ENCODE measurements around the gene TAB3.
"Not testable (repeated sequence)": the region's sequence is repeated elsewhere in the genome, so short reads cannot be mapped to it uniquely, and the experiment has no call there.

The TAB3 gene

DNA sequence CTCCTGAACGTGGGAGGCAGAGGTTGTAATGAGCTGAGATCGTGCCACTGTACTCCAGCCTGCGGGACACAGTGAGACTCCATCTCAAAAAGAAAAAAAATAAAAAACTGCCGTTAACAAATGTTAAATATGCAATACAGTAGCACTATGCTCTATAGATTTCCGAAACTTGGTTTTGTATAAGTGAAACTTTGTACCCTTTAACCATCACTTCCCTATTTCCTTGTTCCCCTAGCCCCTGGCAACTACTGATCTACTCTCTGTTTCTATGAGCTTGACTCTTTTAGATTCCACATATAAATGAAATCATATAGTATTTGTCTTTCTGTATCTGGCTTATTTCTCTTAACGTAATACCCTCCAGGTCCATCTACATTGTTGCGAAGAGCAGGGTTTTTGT is 74.1 kb downstream of the TAB3 start:
- no peak for DNase-seq

DNA sequence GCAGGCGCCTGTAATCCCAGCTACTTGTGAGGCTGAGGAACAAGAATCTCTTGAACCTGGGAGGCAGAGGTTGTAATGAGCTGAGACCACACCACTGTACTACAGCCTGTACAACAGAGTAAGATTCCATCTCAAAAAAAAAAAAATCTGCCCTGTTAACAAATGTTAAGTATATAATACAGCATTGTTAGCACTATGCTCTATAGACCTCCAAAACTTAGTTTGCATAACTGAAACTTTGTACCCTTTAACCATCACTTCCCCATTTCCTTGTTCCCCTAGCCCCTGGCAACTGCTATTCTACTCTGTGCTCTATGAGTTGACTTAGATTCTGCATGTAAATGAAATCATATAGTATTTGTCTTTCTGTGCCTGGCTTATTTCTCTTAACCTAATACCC is 76.7 kb downstream of the TAB3 start:
- no peak for DNase-seq

GRCh38 chrX:30806187-30806728 is 82.8 kb downstream of the TAB3 start:
- DNase-seq: no peak

DNA sequence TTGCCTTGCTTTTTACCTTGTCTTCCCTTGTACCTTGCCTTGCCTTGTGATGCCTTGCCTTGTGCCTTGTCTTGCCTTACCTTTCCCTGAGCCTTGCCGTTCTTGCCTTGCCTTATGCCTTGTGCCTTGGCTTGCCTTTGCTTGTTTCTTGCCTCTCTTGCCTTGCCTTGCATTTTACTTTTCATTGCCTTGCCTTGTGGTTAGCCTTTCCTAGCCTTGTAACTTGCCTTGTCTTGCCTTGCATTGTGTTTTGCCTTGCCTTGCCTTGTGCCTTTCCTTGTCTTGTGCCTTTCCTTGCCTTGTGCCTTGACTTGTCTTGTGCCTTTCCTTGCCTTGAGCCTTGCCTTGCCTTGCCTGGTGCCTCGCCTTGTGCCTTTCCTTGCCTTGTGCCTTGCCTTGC is 84.6 kb downstream of the TAB3 start:
- DNase-seq: no peak

DNA sequence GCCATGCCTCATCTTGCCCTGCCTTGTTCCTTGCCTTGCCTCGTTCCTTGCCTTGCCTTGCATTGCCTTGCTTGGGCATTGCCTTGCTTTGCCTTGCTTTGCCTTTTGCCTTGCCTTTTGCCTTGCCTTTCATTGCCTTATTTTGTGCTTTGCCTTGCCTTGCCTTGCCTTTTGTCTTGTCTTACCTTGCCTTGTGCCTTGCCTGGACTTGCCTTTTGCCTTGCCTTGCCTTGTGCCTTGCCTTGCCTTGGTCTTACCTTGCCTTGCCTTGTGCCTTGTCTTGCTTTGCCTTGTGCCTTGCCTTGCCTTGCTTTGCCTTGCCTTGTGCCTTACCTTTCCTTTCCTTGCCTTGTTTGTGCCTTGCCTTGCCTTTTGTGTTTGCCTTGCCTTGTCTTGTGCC is 88.2 kb downstream of the TAB3 start:
- DNase-seq: no peak

GRCh38 chrX:30799327-30799726 is 89.7 kb downstream of the TAB3 start:
- no peak for DNase-seq

DNA sequence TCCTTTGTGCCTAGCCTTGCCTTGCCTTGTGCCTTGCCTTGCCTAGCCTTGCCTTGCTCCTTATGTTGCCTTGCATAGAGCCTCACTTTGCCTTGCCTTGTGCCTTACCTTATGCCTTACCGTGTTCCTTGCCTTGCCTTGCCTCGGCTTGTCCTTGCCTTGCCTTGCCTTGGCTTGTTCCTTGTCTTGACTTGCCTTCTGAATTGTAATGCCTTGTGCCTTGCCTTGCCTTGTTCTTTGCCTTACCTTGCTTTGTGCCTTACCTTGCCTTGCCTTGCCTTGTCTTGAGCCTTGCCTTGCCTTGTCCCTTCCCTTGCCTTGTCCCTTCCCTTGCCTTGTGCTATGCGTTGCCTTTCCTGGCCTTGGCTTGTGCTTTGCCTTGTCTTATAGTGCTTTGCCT is 90.2 kb downstream of the TAB3 start:
- DNase-seq: no peak

- not testable (repeated sequence) for DNase-seq
Measured at GRCh38 chrX:30797301-30797700, 91.8 kb downstream of the TAB3 start.

DNA sequence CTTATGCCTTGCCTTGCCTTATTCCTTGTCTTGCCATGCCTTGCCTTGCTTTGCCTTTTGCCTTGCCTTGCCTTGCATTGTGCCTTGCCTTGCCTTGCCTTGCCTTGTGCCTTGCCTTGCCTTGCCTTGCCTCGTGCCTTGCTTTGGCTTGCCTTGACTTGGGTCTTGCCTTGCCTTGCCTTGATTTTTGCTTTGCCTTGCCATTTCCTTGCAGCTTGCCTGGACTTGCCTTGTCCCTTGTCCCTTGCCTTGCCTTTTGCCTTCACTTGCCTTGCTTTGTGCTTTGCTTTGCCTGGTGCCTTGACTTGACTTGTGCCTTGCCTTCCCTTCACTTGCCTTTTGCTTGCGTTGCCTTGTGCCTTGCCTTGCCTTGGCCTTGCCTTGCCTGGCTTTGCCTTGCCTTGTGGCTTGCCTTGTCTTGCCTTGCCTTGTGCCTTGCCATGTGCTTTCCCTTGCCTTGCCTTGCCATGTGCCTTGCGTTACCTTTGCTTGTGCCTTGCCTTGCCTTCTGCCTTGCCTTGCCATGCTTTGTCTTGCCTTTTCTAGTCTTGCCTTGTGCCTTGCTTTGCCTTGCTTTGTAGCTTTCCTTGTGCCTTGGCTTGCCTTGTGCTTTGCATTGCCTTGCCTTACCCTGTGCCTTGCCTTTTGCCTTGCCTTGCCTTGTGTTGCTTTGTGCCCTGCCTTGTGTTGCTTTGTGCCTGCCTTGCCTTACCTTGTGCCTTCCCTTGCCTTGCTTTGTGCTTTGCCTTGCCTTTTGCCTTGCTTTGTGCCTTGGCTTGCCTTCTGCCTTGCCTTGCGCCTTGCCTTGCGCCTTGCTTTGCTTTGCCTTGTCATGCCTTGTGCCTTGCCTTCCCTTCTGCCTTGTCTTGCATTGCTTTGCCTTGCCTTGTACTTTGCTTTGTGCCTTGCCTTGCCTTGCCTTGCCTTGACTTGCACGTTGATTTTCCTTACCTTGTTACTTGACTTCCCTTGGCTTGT is 92.8 kb downstream of the TAB3 start:
- DNase-seq: no peak

DNA sequence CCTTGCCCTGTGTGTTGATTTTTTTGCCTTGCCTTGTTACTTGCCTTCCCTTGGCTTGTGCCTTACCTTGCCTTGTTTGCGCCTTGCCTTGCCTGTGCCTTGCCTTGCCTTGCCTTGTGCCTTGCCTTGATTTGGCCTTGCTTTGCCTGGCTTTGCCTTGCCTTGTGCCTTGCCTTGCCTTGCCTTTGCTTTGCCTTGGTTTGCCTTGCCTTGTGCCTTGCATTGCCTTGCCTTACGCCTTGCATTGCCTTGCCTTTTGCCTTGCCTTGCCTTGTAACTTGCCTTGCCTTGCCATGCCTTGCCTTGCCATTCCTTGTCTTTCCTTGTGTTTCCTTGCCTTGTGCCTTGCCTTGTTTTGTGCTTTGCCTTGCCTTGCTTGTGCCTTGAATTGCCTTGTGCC is 94.6 kb downstream of the TAB3 start:
- DNase-seq: no peak

DNA sequence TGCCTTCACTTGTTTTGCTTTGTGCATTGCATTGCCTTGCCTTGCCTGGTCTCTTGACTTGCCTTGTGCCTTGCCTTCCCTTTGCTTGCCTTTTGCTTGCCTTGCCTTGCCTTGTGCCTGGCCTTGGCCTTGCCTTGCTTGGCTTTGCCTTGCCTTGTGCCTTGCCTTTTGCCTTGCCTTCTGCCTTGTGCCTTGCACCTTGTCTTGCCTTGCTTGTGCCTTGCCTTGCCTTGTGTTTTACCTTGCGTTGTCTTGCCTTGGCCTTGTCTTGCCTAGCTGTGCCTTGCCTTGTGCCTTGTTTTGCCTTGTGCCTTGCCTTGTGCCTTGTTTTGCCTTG is 95.3 kb downstream of the TAB3 start:
- DNase-seq: no peak

DNA sequence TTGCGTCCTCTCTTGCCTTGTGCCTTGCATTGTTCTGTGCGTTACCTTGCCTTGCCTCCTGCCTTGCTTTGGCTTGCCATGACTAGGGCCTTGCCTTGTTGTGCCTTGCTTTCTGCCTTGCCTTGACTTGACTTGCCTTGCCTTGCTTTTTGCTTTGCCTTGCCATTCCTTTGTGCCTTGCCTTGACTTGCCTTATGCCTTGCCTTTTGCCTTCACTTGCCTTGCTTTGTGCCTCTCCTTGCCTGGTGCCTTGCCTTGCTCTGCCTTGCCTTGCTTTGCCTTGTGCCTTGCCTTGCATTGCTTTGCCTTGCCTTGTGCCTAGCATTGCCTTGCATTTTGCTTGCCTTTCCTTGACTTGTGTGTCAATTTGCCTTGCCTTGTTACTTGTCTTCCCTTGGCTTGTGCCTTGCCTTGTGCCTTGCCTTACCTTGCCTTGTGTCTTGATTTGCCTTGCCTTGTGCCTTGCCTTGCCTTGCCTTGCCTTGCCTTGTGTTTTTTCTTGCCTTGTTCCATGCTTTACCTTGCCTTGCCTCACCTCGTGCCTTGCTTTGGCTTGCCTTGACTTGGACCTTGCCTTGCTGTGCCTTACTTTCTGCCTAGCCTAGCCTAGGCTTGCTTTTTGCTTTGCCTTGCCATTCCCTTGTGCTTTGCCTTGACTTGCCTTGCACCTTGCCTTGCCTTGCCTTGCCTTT is 95.8 kb downstream of the TAB3 start:
- DNase-seq: no peak

- DNase-seq: no peak
Measured at GRCh38 chrX:30791296-30792278, 97.5 kb downstream of the TAB3 start.

- no peak for DNase-seq
Measured at GRCh38 chrX:30787012-30787411, 102.0 kb downstream of the TAB3 start.

- DNase-seq: no peak
Measured at GRCh38 chrX:30786374-30786773, 102.7 kb downstream of the TAB3 start.

DNA sequence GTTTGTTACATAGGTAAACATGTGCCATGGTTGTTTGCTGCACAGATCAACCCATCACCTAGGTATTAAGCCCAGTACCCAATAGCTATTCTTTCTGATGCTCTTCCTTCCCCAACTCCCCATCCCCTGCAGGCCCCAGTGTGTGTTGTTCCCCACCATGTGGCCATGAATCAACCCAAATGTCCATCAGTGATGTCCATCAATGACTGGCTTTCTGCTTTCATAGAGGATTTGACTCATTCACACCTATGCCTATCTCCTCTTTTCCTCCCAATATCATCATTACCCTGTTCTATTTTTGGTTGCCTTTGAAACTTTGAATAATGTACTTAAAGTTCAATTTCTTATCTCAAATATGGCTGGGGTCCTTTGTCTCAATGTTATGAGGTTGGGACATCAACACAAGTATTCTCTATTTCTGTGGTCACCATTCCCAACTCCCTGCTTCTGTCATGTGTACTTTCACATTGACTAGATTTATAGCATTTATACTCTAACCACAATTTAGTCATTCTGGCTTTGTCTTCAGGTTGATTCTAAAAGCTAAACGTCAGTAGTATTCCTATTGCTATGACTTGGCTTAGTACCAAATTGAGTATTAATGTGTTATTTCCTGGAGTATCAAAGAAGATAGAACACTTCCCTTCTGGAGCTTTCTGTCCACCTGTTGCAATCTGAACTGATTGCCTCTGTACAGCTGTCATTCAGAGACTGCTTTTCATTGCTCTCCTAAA is 107.2 kb downstream of the TAB3 start:
- DNase-seq: no peak

DNA sequence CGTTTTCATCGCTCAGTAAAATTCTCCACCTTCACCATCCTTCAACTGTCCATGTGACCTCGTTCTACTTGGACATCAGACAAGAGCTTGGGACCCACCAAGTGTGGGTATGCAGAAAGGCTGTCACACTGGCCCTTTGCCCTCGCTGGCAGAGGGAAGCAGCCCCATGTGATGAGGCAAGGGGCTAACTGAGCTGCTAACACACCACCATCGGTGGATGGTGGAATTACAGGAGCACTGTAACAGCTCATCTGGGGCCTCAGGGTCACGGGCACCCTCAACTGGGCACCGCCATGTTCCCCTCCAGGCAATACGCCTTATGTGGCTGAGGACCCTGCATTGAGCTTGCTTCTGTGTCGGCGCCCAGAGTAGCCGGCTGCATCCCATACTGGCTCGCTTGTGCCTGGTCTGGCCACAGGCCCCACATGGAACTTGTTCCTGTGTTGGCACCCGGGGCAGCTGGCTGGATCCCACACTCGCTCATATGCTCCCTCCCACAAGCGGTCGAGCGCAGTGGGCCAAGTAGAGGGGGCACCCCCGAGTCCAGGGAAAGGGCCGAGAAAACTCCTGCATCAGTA is 109.5 kb downstream of the TAB3 start:
- no peak for DNase-seq

DNA sequence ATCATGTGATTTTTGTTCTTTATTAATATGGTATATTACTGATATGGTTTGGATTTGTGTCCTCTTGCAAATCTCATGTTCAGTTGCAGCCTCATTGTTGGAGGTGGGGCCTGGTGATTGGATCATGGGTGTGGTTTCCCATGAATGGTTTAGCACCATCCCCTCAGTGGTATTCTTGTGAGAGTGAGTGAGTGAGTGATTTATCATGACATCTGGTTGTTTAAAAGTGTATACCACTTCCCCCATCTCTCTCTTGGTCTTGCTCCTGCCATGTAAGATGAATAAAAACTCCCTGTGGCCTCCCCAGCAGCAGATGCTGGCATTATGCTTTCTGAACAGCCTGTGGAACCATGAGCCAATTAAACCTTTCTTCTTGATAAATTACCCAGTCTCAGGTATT is 111.5 kb downstream of the TAB3 start:
- no peak for DNase-seq
